HG02610 (cell line): ENCODE measurements around the gene NUP35.

Experiments
- ATAC-seq: cut with Tn5 transposase; IDR thresholded peaks from one replicate; pipeline ENCODE4 v1.9.1; 2021; ENCODE audit warnings: mild to moderate bottlenecking, moderate library complexity; ENCODE audit not compliant: unreplicated experiment

NUP35 gene

GRCh38 chr2:183124222-183124956 is at the start of gene NUP35:
TSS of gene NUP35 (plus strand) at chr2:183124443. CDS start at chr2:183124458, 15 bp downstream.
- peak; percentile 86 for ATAC-seq

- ATAC-seq: no peak
Observed at GRCh38 chr2:183078163-183078463, 46.1 kb upstream of the NUP35 start.

- peak; percentile 93 for ATAC-seq
Observed at GRCh38 chr2:183078464-183079138, 45.6 kb upstream of the NUP35 start, which contains the start of gene DUSP19. TSS of gene DUSP19 (plus strand) at chr2:183078747. CDS start at chr2:183078934, 187 bp downstream.

- peak; percentile 15 for ATAC-seq
Observed at GRCh38 chr2:183079139-183079775, 45.0 kb upstream of the NUP35 start.

GRCh38 chr2:183081911-183082310 is 42.3 kb upstream of the NUP35 start:
- ATAC-seq: no peak

- ATAC-seq: peak; percentile 79
Observed at GRCh38 chr2:183088061-183088460, 36.2 kb upstream of the NUP35 start.

GRCh38 chr2:183089192-183089851 is 34.9 kb upstream of the NUP35 start:
- ATAC-seq: peak; percentile 55

GRCh38 chr2:183091318-183091953 is 32.8 kb upstream of the NUP35 start:
- ATAC-seq: no peak

- ATAC-seq: no peak
Observed at GRCh38 chr2:183091954-183092345, 32.3 kb upstream of the NUP35 start.

- peak; percentile 83 for ATAC-seq
Observed at GRCh38 chr2:183093857-183094657, 30.2 kb upstream of the NUP35 start.

GRCh38 chr2:183105402-183106134 is 18.7 kb upstream of the NUP35 start:
- no peak for ATAC-seq

GRCh38 chr2:183112577-183112976 is 11.7 kb upstream of the NUP35 start:
- no peak for ATAC-seq

GRCh38 chr2:183113630-183114029 is 10.6 kb upstream of the NUP35 start:
- ATAC-seq: no peak

GRCh38 chr2:183117226-183117625 is 7.0 kb upstream of the NUP35 start:
- no peak for ATAC-seq

- no peak for ATAC-seq
Observed at GRCh38 chr2:183123117-183123958, 905 bp upstream of the NUP35 start.

- ATAC-seq: peak; percentile 39
Observed at GRCh38 chr2:183123959-183124221, 353 bp upstream of the NUP35 start.

- no peak for ATAC-seq
Observed at GRCh38 chr2:183124957-183125255, 663 bp downstream of the NUP35 start.

GRCh38 chr2:183125659-183126341 is 1.6 kb downstream of the NUP35 start:
- ATAC-seq: no peak
